Loucy (cell line): ENCODE data around the gene SHC4.

Experiments
- H2AFZ ChIP-seq: fragments of 200-600 bp; sonication (generic); 2 replicates; pipeline ENCODE4 v1.6.0; 2016; ENCODE audit warnings: antibody characterized with exemption, mild to moderate bottlenecking, low read length, moderate library complexity
- H3F3A ChIP-seq: fragments of 200-600 bp; 2 replicates; pipeline ENCODE4 v1.6.0; 2016; ENCODE audit warnings: antibody characterized with exemption, low read depth, mild to moderate bottlenecking
- H3K27me3 ChIP-seq: fragments of 200-600 bp; sonication (generic); 2 replicates; pipeline ENCODE4 v1.6.1; 2014; ENCODE audit warnings: low read length, mild to moderate bottlenecking; ENCODE audit not compliant: insufficient read depth, poor library complexity, severe bottlenecking
- H3K36me3 ChIP-seq: fragments of 200-600 bp; sonication (generic); 2 replicates; pipeline ENCODE4 v1.6.1; 2016; ENCODE audit warnings: low read length; ENCODE audit not compliant: insufficient read depth
- H3K4me1 ChIP-seq: fragments of 200-600 bp; sonication (generic); 2 replicates; pipeline ENCODE4 v1.5.1; 2014; ENCODE audit warnings: low read length, mild to moderate bottlenecking; ENCODE audit not compliant: insufficient read depth, poor library complexity, severe bottlenecking
- H3K4me2 ChIP-seq: fragments of 200-600 bp; sonication (generic); 2 replicates; pipeline ENCODE4 v1.6.0; 2014; ENCODE audit warnings: antibody characterized with exemption, low read length, low read depth, mild to moderate bottlenecking; ENCODE audit not compliant: poor library complexity, severe bottlenecking
- H3K4me3 ChIP-seq: fragments of 200-600 bp; sonication (generic); 2 replicates; pipeline ENCODE4 v1.5.1; 2014; ENCODE audit warnings: low read length, mild to moderate bottlenecking, mixed read lengths; ENCODE audit not compliant: poor library complexity, severe bottlenecking
- H3K79me2 ChIP-seq: fragments of 200-600 bp; sonication (generic); 2 replicates; pipeline ENCODE4 v1.6.1; 2014; ENCODE audit warnings: low read length; ENCODE audit not compliant: insufficient read depth
- H3K9ac ChIP-seq: fragments of 200-600 bp; sonication (generic); 2 replicates; pipeline ENCODE4 v1.6.0; 2014; ENCODE audit warnings: mild to moderate bottlenecking, low read depth, low read length, moderate library complexity; ENCODE audit not compliant: poor library complexity, severe bottlenecking
- H3K9me2 ChIP-seq: fragments of 200-600 bp; sonication (generic); replicated peaks from 2 replicates; pipeline ENCODE4 v1.6.1; 2016; ENCODE audit warnings: low read depth, low read length, mixed read lengths
- H3K9me3 ChIP-seq: fragments of 200-600 bp; sonication (generic); 2 replicates; pipeline ENCODE4 v1.6.1; 2014; ENCODE audit warnings: mild to moderate bottlenecking, antibody characterized with exemption, low read length, low read depth; ENCODE audit not compliant: insufficient read depth
- H4K20me1 ChIP-seq: fragments of 200-600 bp; sonication (generic); 2 replicates; pipeline ENCODE4 v1.6.0; 2014; ENCODE audit warnings: antibody characterized with exemption, low read length, mild to moderate bottlenecking; ENCODE audit not compliant: insufficient read depth, poor library complexity, severe bottlenecking
- CTCF ChIP-seq: fragments of 200-600 bp; sonication (generic); conservative IDR thresholded peaks from 2 replicates; pipeline ENCODE4 v1.5.1; 2014; ENCODE audit warnings: mild to moderate bottlenecking, antibody characterized with exemption, low read length
- EZH2phosphoT487 ChIP-seq: fragments of 200-600 bp; IDR thresholded peaks from 2 replicates; pipeline ENCODE4 v1.6.1; 2018; ENCODE audit warnings: antibody characterized with exemption, mild to moderate bottlenecking, moderate library complexity, borderline replicate concordance

SHC4 gene

DNA sequence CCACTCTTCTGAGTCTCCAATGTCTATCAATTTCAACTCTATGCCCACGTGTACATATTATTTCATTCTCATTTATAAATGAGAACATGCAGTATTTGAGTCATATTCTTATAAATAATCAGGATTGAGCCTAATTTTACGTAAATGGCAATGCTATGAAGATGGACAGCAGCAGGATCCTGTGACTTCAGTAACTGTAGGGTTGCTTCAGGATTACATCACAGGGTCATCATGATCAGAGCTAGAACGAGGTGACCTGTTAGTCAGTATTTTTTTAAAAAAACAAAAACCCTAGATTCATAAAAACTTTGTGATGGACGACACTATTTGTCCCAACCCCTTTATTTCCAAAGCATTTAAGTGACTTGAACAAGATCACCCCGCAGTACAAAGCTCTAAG, 21.8 kb downstream of the SHC4 start:
- TF ChIP-seq CTCF: no peak
- TF ChIP-seq EZH2phosphoT487: no peak
- Histone ChIP-seq H3K9ac (no peak overlapping the region), H3K79me2 (no peaks in the 10 kb centered on the region), H3K4me3 (no peak overlapping the region), H3K9me2 (no peaks in the 10 kb centered on the region), H3K27me3 (no peaks in the 10 kb centered on the region), H3K4me2 (no peak overlapping the region), H4K20me1 (no peaks in the 10 kb centered on the region), H3K36me3 (no peaks in the 10 kb centered on the region), H3F3A (no peaks in the 10 kb centered on the region), H3K4me1 (peaks cover 17% of the 10 kb centered on the region), H2AFZ (no peak overlapping the region), H3K9me3 (no peaks in the 10 kb centered on the region)

GRCh38 chr15:48940508-48940907, 23.2 kb downstream of the SHC4 start:
- H2AFZ ChIP-seq: no peak overlapping the region
- no peak overlapping the region for H3K9ac ChIP-seq
- H3K9me3 ChIP-seq: no peaks in the 10 kb centered on the region
- no peaks in the 10 kb centered on the region for H4K20me1 ChIP-seq
- no peak for TF ChIP-seq EZH2phosphoT487
- no peaks in the 10 kb centered on the region for H3K79me2 ChIP-seq
- no peaks in the 10 kb centered on the region for H3F3A ChIP-seq
- no peaks in the 10 kb centered on the region for H3K9me2 ChIP-seq
- H3K27me3 ChIP-seq: no peaks in the 10 kb centered on the region
- no peaks in the 10 kb centered on the region for H3K36me3 ChIP-seq
- H3K4me3 ChIP-seq: no peak overlapping the region
- peaks cover 7% of the 10 kb centered on the region for H3K4me1 ChIP-seq
- no peak overlapping the region for H3K4me2 ChIP-seq

- Histone ChIP-seq H3K27me3 (no peaks in the 10 kb centered on the region), H3K9me2 (no peaks in the 10 kb centered on the region), H3F3A (no peaks in the 10 kb centered on the region), H3K4me3 (no peak overlapping the region), H3K4me2 (no peak overlapping the region), H3K4me1 (no peaks in the 10 kb centered on the region), H3K9me3 (no peaks in the 10 kb centered on the region), H4K20me1 (no peaks in the 10 kb centered on the region), H2AFZ (no peak overlapping the region), H3K9ac (no peak overlapping the region), H3K79me2 (no peaks in the 10 kb centered on the region), H3K36me3 (no peaks in the 10 kb centered on the region)
- TF ChIP-seq EZH2phosphoT487 (no peak), CTCF (no peak)
These were observed 24.1 kb downstream of the SHC4 start for GRCh38 chr15:48939648-48940047.

- no peaks in the 10 kb centered on the region; the same call in 1 of the 2 replicates for H3K9me2 ChIP-seq
- no peaks in the 10 kb centered on the region for H3K4me1 ChIP-seq
- no peaks in the 10 kb centered on the region for H3K9me3 ChIP-seq
- no peaks in the 10 kb centered on the region for H4K20me1 ChIP-seq
- no peak overlapping the region for H3K4me2 ChIP-seq
- no peaks in the 10 kb centered on the region for H3K36me3 ChIP-seq
- H2AFZ ChIP-seq: no peak overlapping the region
- no peaks in the 10 kb centered on the region for H3K79me2 ChIP-seq
- no peak overlapping the region for H3K9ac ChIP-seq
- no peaks in the 10 kb centered on the region for H3F3A ChIP-seq
- no peak overlapping the region for H3K4me3 ChIP-seq
- H3K27me3 ChIP-seq: no peaks in the 10 kb centered on the region
- TF ChIP-seq CTCF (no peak), EZH2phosphoT487 (no peak)
These were observed 25.8 kb downstream of the SHC4 start for GRCh38 chr15:48937886-48938285.
